Effector memory CD4-positive, alpha-beta T cell (primary cell): Measurements from ENCODE around the gene DKC1.

Experiments
- DNase-seq, 3 donors: peaks; one replicate each; pipeline ENCODE4 v3.0.0-alpha.2; 2020
- H3K27ac ChIP-seq: 2 replicates; pipeline ENCODE4 v1.7.0; 2013; ENCODE audit warnings: mild to moderate bottlenecking, low read length, moderate library complexity; ENCODE audit not compliant: insufficient read depth, poor library complexity, severe bottlenecking
- H3K27me3 ChIP-seq: replicated peaks from 2 replicates; pipeline ENCODE4 v1.7.0; 2013; ENCODE audit warnings: mild to moderate bottlenecking, low read length; ENCODE audit not compliant: insufficient read depth, control insufficient read depth, poor library complexity, severe bottlenecking
- H3K36me3 ChIP-seq: 2 replicates; pipeline ENCODE4 v1.7.0; 2013; ENCODE audit warnings: mild to moderate bottlenecking, low read length, moderate library complexity; ENCODE audit not compliant: control insufficient read depth, insufficient read depth
- H3K4me1 ChIP-seq: 2 replicates; pipeline ENCODE4 v1.7.0; 2013; ENCODE audit warnings: low read length, mild to moderate bottlenecking; ENCODE audit not compliant: control insufficient read depth, insufficient read depth, poor library complexity, severe bottlenecking
- H3K4me3 ChIP-seq: 2 replicates; pipeline ENCODE4 v1.7.0; 2013; ENCODE audit warnings: low read length, low read depth, mild to moderate bottlenecking; ENCODE audit not compliant: insufficient read depth, poor library complexity, severe bottlenecking
- H3K9me3 ChIP-seq: 2 replicates; pipeline ENCODE4 v1.7.0; 2013; ENCODE audit warnings: mild to moderate bottlenecking, low read length, moderate library complexity; ENCODE audit not compliant: control insufficient read depth
- total RNA-seq, 3 donors: gene quantifications; one replicate each; lab custom pipeline; 2026; lab: John Stamatoyannopoulos, UW

DKC1 gene
- 36.5 to 51.5 (median 38.1) reads per million in 3 donors for total RNA-seq

- H3K4me1 ChIP-seq: peaks cover 12% of the 10 kb centered on the region
- peak within 1 kb of the TSS; percentile 58 for H3K4me3 ChIP-seq
- no peaks in the 10 kb centered on the region for H3K27me3 ChIP-seq
- H3K27ac ChIP-seq: peak within 1 kb of the TSS; percentile 67
- peaks cover 19% of the 10 kb centered on the region for H3K36me3 ChIP-seq
- H3K9me3 ChIP-seq: no peaks in the 10 kb centered on the region
- peak; percentile 91 to 92 (median 91) for DNase-seq
Observed at GRCh38 chrX:154762537-154763296, at the start of gene DKC1. Gene DKC1 (plus strand): TSS chrX:154762864. CDS start chrX:154762966, 102 bp downstream.

GRCh38 chrX:154714925-154715324, 47.7 kb upstream of the DKC1 start:
- H3K4me1 ChIP-seq: peaks cover 37% of the 10 kb centered on the region
- no peak overlapping the region for H3K27ac ChIP-seq
- H3K4me3 ChIP-seq: no peak overlapping the region
- H3K27me3 ChIP-seq: no peaks in the 10 kb centered on the region
- peaks cover 4% of the 10 kb centered on the region for H3K36me3 ChIP-seq
- peak in 1 of 3 donors; percentile 18 for DNase-seq
- H3K9me3 ChIP-seq: no peaks in the 10 kb centered on the region

GRCh38 chrX:154715825-154716224, 46.8 kb upstream of the DKC1 start:
- Histone ChIP-seq H3K27ac (no peak overlapping the region), H3K9me3 (no peaks in the 10 kb centered on the region), H3K4me1 (peaks cover 40% of the 10 kb centered on the region), H3K36me3 (peaks cover 4% of the 10 kb centered on the region), H3K4me3 (no peak overlapping the region), H3K27me3 (no peaks in the 10 kb centered on the region)
- no peak for DNase-seq

- Histone ChIP-seq H3K4me3 (no peak overlapping the region), H3K27ac (peak overlapping the region; percentile 70), H3K9me3 (no peaks in the 10 kb centered on the region), H3K36me3 (no peaks in the 10 kb centered on the region), H3K4me1 (peaks cover 29% of the 10 kb centered on the region), H3K27me3 (no peaks in the 10 kb centered on the region)
- DNase-seq: peak in 2 of 3 donors; percentile 25 to 39
Observed at GRCh38 chrX:154717824-154718223, 44.8 kb upstream of the DKC1 start.

DNA sequence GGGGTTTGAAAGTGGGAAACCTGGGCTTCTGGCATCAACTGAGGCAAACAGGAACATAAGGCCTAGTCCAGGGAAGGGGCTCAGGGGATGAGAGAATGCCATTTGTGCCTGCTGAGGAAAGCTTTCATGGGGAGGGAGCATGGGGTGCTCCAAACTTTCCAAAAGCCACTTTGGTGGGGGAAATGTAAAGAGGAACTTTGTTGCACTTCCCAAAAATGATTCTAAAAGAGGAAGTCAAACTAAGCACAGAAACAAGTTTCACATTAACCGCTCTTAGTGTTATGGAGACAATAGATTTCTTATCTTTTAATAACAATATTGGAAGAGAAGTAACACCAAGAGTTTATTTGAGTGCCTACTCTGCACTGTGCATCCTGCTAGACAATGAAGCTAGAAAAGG, 44.0 kb upstream of the DKC1 start:
- Histone ChIP-seq H3K27me3 (no peaks in the 10 kb centered on the region), H3K36me3 (no peaks in the 10 kb centered on the region), H3K27ac (peak overlapping the region; percentile 70), H3K9me3 (no peaks in the 10 kb centered on the region), H3K4me3 (no peak overlapping the region), H3K4me1 (peaks cover 29% of the 10 kb centered on the region)
- DNase-seq: no peak

- no peaks in the 10 kb centered on the region for H3K9me3 ChIP-seq
- no peak overlapping the region for H3K4me3 ChIP-seq
- H3K27ac ChIP-seq: peak overlapping the region; percentile 70
- H3K4me1 ChIP-seq: peaks cover 29% of the 10 kb centered on the region
- DNase-seq: peak; percentile 41 to 51 (median 49)
- no peaks in the 10 kb centered on the region for H3K27me3 ChIP-seq
- no peaks in the 10 kb centered on the region for H3K36me3 ChIP-seq
Observed at GRCh38 chrX:154719132-154719675, 43.5 kb upstream of the DKC1 start.

DNA sequence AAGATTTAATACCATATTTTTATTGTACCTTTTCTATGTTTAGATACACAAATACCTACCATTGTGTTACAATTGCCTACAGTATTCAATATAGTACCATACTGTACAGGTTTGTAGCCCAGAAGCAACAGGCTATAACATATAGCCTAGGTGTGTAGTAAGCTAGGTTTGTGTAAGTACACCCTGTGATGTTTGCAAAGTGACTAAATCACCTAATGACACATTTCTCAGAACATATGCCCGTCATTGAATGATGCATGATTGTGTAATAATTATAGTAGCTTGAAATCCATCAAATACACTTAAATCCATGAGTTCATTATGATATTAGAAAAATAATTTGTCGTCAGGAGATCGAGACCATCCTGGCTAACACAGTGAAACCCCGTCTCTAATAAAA, 42.6 kb upstream of the DKC1 start:
- no peak overlapping the region for H3K4me3 ChIP-seq
- no peaks in the 10 kb centered on the region for H3K36me3 ChIP-seq
- peaks cover 31% of the 10 kb centered on the region for H3K4me1 ChIP-seq
- H3K9me3 ChIP-seq: no peaks in the 10 kb centered on the region
- no peaks in the 10 kb centered on the region for H3K27me3 ChIP-seq
- no peak for DNase-seq
- H3K27ac ChIP-seq: peak overlapping the region; percentile 20

DNA sequence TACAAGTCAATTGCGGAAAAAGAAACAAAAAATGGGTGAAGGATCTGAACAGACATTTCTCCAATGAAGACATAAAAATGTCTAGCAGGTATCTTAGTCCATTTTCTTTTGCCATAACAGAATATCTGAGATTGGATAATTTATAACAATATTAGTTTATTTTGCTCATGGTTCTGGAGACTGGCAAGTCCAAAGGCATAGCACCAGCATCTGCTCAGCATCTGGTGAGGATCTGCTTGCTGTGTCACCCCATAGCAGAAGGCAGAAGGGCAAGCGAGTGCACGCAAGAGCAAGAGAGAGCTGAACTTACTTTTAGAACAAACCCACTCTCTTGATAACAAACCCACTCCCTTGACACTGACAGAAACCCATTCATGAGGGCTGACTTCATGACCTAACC, 41.5 kb upstream of the DKC1 start:
- Histone ChIP-seq H3K36me3 (no peaks in the 10 kb centered on the region), H3K27me3 (no peaks in the 10 kb centered on the region), H3K27ac (no peak overlapping the region), H3K9me3 (no peaks in the 10 kb centered on the region), H3K4me1 (peaks cover 36% of the 10 kb centered on the region), H3K4me3 (no peak overlapping the region)
- DNase-seq: no peak

- Histone ChIP-seq H3K9me3 (no peaks in the 10 kb centered on the region), H3K4me3 (no peak overlapping the region), H3K27ac (peak overlapping the region; percentile 20), H3K27me3 (no peaks in the 10 kb centered on the region), H3K36me3 (no peaks in the 10 kb centered on the region), H3K4me1 (peaks cover 10% of the 10 kb centered on the region)
- DNase-seq: no peak
Observed at GRCh38 chrX:154724993-154725756, 37.5 kb upstream of the DKC1 start.

DNA sequence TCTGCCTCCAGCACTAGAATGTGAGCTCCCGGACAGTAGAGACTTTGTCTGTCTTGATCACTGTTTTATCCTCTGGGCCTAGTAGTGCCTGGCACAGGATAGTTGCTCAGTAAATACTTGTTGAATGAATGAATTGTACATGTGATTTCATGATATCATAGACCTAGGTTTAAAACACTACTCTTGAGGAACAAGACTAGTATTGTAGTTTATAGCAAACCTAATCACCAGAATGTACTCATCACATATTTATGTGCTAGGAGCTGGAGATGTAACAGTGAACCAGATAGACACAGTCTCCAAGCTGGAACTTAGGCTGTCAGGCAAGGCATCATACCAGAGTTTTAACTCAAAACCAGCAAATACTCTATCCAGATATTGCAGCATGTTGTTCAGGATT, 35.2 kb upstream of the DKC1 start:
- H3K27me3 ChIP-seq: no peaks in the 10 kb centered on the region
- peaks cover 16% of the 10 kb centered on the region for H3K4me1 ChIP-seq
- DNase-seq: no peak
- no peaks in the 10 kb centered on the region for H3K9me3 ChIP-seq
- H3K4me3 ChIP-seq: no peak overlapping the region
- no peaks in the 10 kb centered on the region for H3K36me3 ChIP-seq
- no peak overlapping the region for H3K27ac ChIP-seq
